GM18505 (cell line): Measurements from ENCODE around the gene FHDC1.

ENCODE experiments used
- ATAC-seq: cut with Tn5 transposase; IDR thresholded peaks from one replicate; pipeline ENCODE4 v1.9.1; 2021; ENCODE audit not compliant: unreplicated experiment
- POLR2A ChIP-seq: IDR thresholded peaks from 4 replicates; pipeline ENCODE4 v1.6.1; 2011; ENCODE audit warnings: borderline replicate concordance; ENCODE audit not compliant: insufficient read depth, insufficient read length; ENCODE audit errors: extremely low read depth

The FHDC1 gene

GRCh38 chr4:153008578-153009199, 72.6 kb downstream of the FHDC1 start:
- ATAC-seq = no peak
- no peak for TF ChIP-seq POLR2A

- TF ChIP-seq POLR2A = no peak
- ATAC-seq = no peak
Measured at GRCh38 chr4:153010146-153010545, 74.0 kb downstream of the FHDC1 start.

GRCh38 chr4:153013202-153013977, 77.3 kb downstream of the FHDC1 start:
- ATAC-seq = no peak
- no peak for TF ChIP-seq POLR2A

- no peak for TF ChIP-seq POLR2A
Measured at GRCh38 chr4:153014460-153014859, 78.3 kb downstream of the FHDC1 start.

GRCh38 chr4:153016592-153016991, 80.5 kb downstream of the FHDC1 start:
- no peak for TF ChIP-seq POLR2A
- no peak for ATAC-seq

More at GRCh38 chr4:153014460-153014859, 78.3 kb downstream of the FHDC1 start:
- no peak for ATAC-seq

- ATAC-seq = no peak
Measured at GRCh38 chr4:153018031-153018430, 81.9 kb downstream of the FHDC1 start.

GRCh38 chr4:153018684-153019083, 82.6 kb downstream of the FHDC1 start:
- no peak for ATAC-seq
- no peak for TF ChIP-seq POLR2A

More at GRCh38 chr4:153018031-153018430, 81.9 kb downstream of the FHDC1 start:
- TF ChIP-seq POLR2A = no peak

- no peak for ATAC-seq
Measured at GRCh38 chr4:153019906-153020305, 83.8 kb downstream of the FHDC1 start.

GRCh38 chr4:153020457-153020856, 84.3 kb downstream of the FHDC1 start:
- no peak for ATAC-seq
- no peak for TF ChIP-seq POLR2A

More at GRCh38 chr4:153019906-153020305, 83.8 kb downstream of the FHDC1 start:
- no peak for TF ChIP-seq POLR2A

GRCh38 chr4:153021276-153021675, 85.2 kb downstream of the FHDC1 start:
- TF ChIP-seq POLR2A = no peak
- no peak for ATAC-seq

- TF ChIP-seq POLR2A = no peak
- ATAC-seq = no peak
Measured at GRCh38 chr4:153022241-153022715, 86.2 kb downstream of the FHDC1 start.

- TF ChIP-seq POLR2A = no peak
- ATAC-seq = no peak
Measured at GRCh38 chr4:153023139-153023538, 87.0 kb downstream of the FHDC1 start.

- no peak for ATAC-seq
- TF ChIP-seq POLR2A = no peak
Measured at GRCh38 chr4:153023692-153024394, 87.7 kb downstream of the FHDC1 start.
